Loucy (cell line): ENCODE measurements around the gene CCDC28B.

Source experiments
- H2AFZ ChIP-seq: fragments of 200-600 bp; sonication (generic); 2 replicates; pipeline ENCODE4 v1.6.0; 2016; ENCODE audit warnings: antibody characterized with exemption, mild to moderate bottlenecking, low read length, moderate library complexity
- H3F3A ChIP-seq: fragments of 200-600 bp; 2 replicates; pipeline ENCODE4 v1.6.0; 2016; ENCODE audit warnings: antibody characterized with exemption, low read depth, mild to moderate bottlenecking
- H3K27me3 ChIP-seq: fragments of 200-600 bp; sonication (generic); 2 replicates; pipeline ENCODE4 v1.6.1; 2014; ENCODE audit warnings: low read length, mild to moderate bottlenecking; ENCODE audit not compliant: insufficient read depth, poor library complexity, severe bottlenecking
- H3K36me3 ChIP-seq: fragments of 200-600 bp; sonication (generic); 2 replicates; pipeline ENCODE4 v1.6.1; 2016; ENCODE audit warnings: low read length; ENCODE audit not compliant: insufficient read depth
- H3K4me1 ChIP-seq: fragments of 200-600 bp; sonication (generic); 2 replicates; pipeline ENCODE4 v1.5.1; 2014; ENCODE audit warnings: low read length, mild to moderate bottlenecking; ENCODE audit not compliant: insufficient read depth, poor library complexity, severe bottlenecking
- H3K4me2 ChIP-seq: fragments of 200-600 bp; sonication (generic); 2 replicates; pipeline ENCODE4 v1.6.0; 2014; ENCODE audit warnings: antibody characterized with exemption, low read length, low read depth, mild to moderate bottlenecking; ENCODE audit not compliant: poor library complexity, severe bottlenecking
- H3K4me3 ChIP-seq: fragments of 200-600 bp; sonication (generic); 2 replicates; pipeline ENCODE4 v1.5.1; 2014; ENCODE audit warnings: low read length, mild to moderate bottlenecking, mixed read lengths; ENCODE audit not compliant: poor library complexity, severe bottlenecking
- H3K79me2 ChIP-seq: fragments of 200-600 bp; sonication (generic); 2 replicates; pipeline ENCODE4 v1.6.1; 2014; ENCODE audit warnings: low read length; ENCODE audit not compliant: insufficient read depth
- H3K9ac ChIP-seq: fragments of 200-600 bp; sonication (generic); 2 replicates; pipeline ENCODE4 v1.6.0; 2014; ENCODE audit warnings: mild to moderate bottlenecking, low read depth, low read length, moderate library complexity; ENCODE audit not compliant: poor library complexity, severe bottlenecking
- H3K9me2 ChIP-seq: fragments of 200-600 bp; sonication (generic); replicated peaks from 2 replicates; pipeline ENCODE4 v1.6.1; 2016; ENCODE audit warnings: low read depth, low read length, mixed read lengths
- H3K9me3 ChIP-seq: fragments of 200-600 bp; sonication (generic); 2 replicates; pipeline ENCODE4 v1.6.1; 2014; ENCODE audit warnings: mild to moderate bottlenecking, antibody characterized with exemption, low read length, low read depth; ENCODE audit not compliant: insufficient read depth
- H4K20me1 ChIP-seq: fragments of 200-600 bp; sonication (generic); 2 replicates; pipeline ENCODE4 v1.6.0; 2014; ENCODE audit warnings: antibody characterized with exemption, low read length, mild to moderate bottlenecking; ENCODE audit not compliant: insufficient read depth, poor library complexity, severe bottlenecking
- CTCF ChIP-seq: fragments of 200-600 bp; sonication (generic); conservative IDR thresholded peaks from 2 replicates; pipeline ENCODE4 v1.5.1; 2014; ENCODE audit warnings: mild to moderate bottlenecking, antibody characterized with exemption, low read length
- EZH2phosphoT487 ChIP-seq: fragments of 200-600 bp; IDR thresholded peaks from 2 replicates; pipeline ENCODE4 v1.6.1; 2018; ENCODE audit warnings: antibody characterized with exemption, mild to moderate bottlenecking, moderate library complexity, borderline replicate concordance

CCDC28B gene

GRCh38 chr1:32181563-32181962 lies 18.8 kb upstream of the CCDC28B start:
- Histone ChIP-seq H3K79me2 (peaks cover 61% of the 10 kb centered on the region), H4K20me1 (peaks cover 46% of the 10 kb centered on the region), H3F3A (no peaks in the 10 kb centered on the region), H3K4me3 (peak overlapping the region; percentile 92), H3K9ac (peak overlapping the region; percentile 98), H3K27me3 (no peaks in the 10 kb centered on the region), H3K36me3 (peaks cover 14% of the 10 kb centered on the region; the same call in 1 of the 2 replicates), H3K9me3 (no peaks in the 10 kb centered on the region), H3K4me2 (peak overlapping the region; percentile 95), H3K4me1 (peaks cover 56% of the 10 kb centered on the region), H2AFZ (no peak overlapping the region), H3K9me2 (no peaks in the 10 kb centered on the region)
- TF ChIP-seq CTCF: no peak
- TF ChIP-seq EZH2phosphoT487: no peak

- no peak for TF ChIP-seq EZH2phosphoT487
- no peak for TF ChIP-seq CTCF
- H3K9me3 ChIP-seq: no peaks in the 10 kb centered on the region
- H3F3A ChIP-seq: no peaks in the 10 kb centered on the region
- H3K79me2 ChIP-seq: peaks cover 66% of the 10 kb centered on the region
- H3K4me1 ChIP-seq: peaks cover 59% of the 10 kb centered on the region
- H3K4me3 ChIP-seq: peak overlapping the region; percentile 92
- H3K9me2 ChIP-seq: no peaks in the 10 kb centered on the region
- peaks cover 17% of the 10 kb centered on the region; the same call in 1 of the 2 replicates for H3K36me3 ChIP-seq
- H2AFZ ChIP-seq: no peak overlapping the region
- peaks cover 51% of the 10 kb centered on the region for H4K20me1 ChIP-seq
- H3K27me3 ChIP-seq: no peaks in the 10 kb centered on the region
- H3K9ac ChIP-seq: peak overlapping the region; percentile 98
- H3K4me2 ChIP-seq: peak overlapping the region; percentile 95
These were observed 18.3 kb upstream of the CCDC28B start for GRCh38 chr1:32182060-32182459.

GRCh38 chr1:32184650-32185049 lies 15.7 kb upstream of the CCDC28B start:
- TF ChIP-seq CTCF (no peak), EZH2phosphoT487 (no peak)
- Histone ChIP-seq H3K27me3 (no peaks in the 10 kb centered on the region), H2AFZ (no peak overlapping the region), H3K79me2 (peaks cover 91% of the 10 kb centered on the region), H3K9me2 (no peaks in the 10 kb centered on the region), H3K9me3 (no peaks in the 10 kb centered on the region), H3K4me2 (peak overlapping the region; percentile 79), H3K36me3 (peaks cover 42% of the 10 kb centered on the region; the same call in 1 of the 2 replicates), H3K4me3 (peak overlapping the region; percentile 56), H3F3A (no peaks in the 10 kb centered on the region), H3K9ac (peak overlapping the region; percentile 39), H3K4me1 (peaks cover 56% of the 10 kb centered on the region), H4K20me1 (peaks cover 70% of the 10 kb centered on the region)
